Colonic mucosa (tissue), 4 donors: ENCODE results near the gene FGG. TPM values are rescaled to one million over a fixed set of nuclear protein-coding genes. Genes with fewer than 3 reads are reported as not detected.

Experiments used
- DNase-seq: peaks from one replicate; pipeline ENCODE4 v3.0.0-alpha.2; 2020
- H3K27ac ChIP-seq: fragments of 200-600 bp; one replicate; pipeline ENCODE4 v1.8.0; 2021
- H3K27me3 ChIP-seq: fragments of 200-600 bp; one replicate; pipeline ENCODE4 v1.8.0; 2021
- H3K36me3 ChIP-seq: fragments of 200-600 bp; one replicate; pipeline ENCODE4 v1.8.0; 2021
- H3K4me1 ChIP-seq: fragments of 200-600 bp; one replicate; pipeline ENCODE4 v1.8.0; 2021; ENCODE audit warnings: mild to moderate bottlenecking
- H3K4me3 ChIP-seq: fragments of 200-600 bp; one replicate; pipeline ENCODE4 v1.8.0; 2021
- H3K9ac ChIP-seq, 2 donors: one replicate each; pipeline ENCODE4 v1.7.0; 2013; ENCODE audit warnings: control low read depth in 2 of 2, low read depth in 2 of 2, low read length in 2 of 2
- H3K9me3 ChIP-seq: fragments of 200-600 bp; one replicate; pipeline ENCODE4 v1.8.0; 2021
- intact Hi-C: fragments of 100-400 bp; cut with DNase I; formaldehyde crosslinking; loops from one replicate; pipeline ENCODE4 v1.14.1; 2022
- total RNA-seq, 2 donors: library from RNA; stranded (reverse); fragmentation: NEBNext Ultra II Directional in 1 of 2; extraction: Animal tissue kit (Norgen Biotek cat#: 25700) in 1 of 2; gene quantifications; one replicate each; pipeline ENCODE4 v1.2.1, GENCODE V29; 2021
- TF ChIP-seq, protein P1 (sequence below): fragments of 200-600 bp; IDR thresholded peaks from one replicate; pipeline ENCODE4 v1.8.0; 2022; ENCODE audit warnings: antibody characterized with exemption, mild to moderate bottlenecking
- donor health status: healthy.
- donor health status: DM: no; HTN: no; CAD: no.
- donor health status: DM: no; HTN: no; CAD: no.

FGG gene
- total RNA-seq, 2 donors from 2014 or later, result 0.29 to 6.1 TPM

GRCh38 chr4:154577324-154577723 lies 35.1 kb downstream of the FGG start:
- H3K36me3 ChIP-seq, result no peaks in the 10 kb centered on the region
- no peak overlapping the region for H3K27ac ChIP-seq
- DNase-seq, result no peak
- no peaks in the 10 kb centered on the region for H3K9me3 ChIP-seq
- no peaks in the 10 kb centered on the region for H3K27me3 ChIP-seq
- H3K4me3 ChIP-seq, result no peak overlapping the region
- intact Hi-C loops, result no loop called here
- H3K9ac ChIP-seq, result no peak overlapping the region
- no peaks in the 10 kb centered on the region for H3K4me1 ChIP-seq
- TF ChIP-seq, protein P1, sequence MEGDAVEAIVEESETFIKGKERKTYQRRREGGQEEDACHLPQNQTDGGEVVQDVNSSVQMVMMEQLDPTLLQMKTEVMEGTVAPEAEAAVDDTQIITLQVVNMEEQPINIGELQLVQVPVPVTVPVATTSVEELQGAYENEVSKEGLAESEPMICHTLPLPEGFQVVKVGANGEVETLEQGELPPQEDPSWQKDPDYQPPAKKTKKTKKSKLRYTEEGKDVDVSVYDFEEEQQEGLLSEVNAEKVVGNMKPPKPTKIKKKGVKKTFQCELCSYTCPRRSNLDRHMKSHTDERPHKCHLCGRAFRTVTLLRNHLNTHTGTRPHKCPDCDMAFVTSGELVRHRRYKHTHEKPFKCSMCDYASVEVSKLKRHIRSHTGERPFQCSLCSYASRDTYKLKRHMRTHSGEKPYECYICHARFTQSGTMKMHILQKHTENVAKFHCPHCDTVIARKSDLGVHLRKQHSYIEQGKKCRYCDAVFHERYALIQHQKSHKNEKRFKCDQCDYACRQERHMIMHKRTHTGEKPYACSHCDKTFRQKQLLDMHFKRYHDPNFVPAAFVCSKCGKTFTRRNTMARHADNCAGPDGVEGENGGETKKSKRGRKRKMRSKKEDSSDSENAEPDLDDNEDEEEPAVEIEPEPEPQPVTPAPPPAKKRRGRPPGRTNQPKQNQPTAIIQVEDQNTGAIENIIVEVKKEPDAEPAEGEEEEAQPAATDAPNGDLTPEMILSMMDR, result no peak

DNA sequence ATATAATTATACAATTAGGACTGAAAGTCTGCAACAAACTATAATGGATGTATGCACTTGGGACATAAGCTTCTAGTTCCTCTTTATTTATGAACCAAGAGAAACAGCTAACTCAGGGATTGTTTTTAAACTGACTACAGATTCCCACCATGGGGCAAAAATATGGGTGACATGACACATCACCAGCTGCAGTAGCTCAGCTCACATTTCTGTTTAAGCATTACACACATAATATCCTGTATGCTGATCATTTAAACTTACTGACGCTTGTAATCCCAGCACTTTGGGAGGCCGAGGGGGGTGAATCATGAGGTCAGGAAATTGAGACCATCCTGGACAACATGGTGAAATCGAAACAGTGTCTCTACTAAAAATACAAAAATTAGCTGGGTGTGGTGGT lies 38.1 kb downstream of the FGG start:
- H3K27ac ChIP-seq, result no peak overlapping the region
- no peak overlapping the region for H3K4me3 ChIP-seq
- no peak overlapping the region for H3K9ac ChIP-seq
- DNase-seq, result no peak
- no peaks in the 10 kb centered on the region for H3K4me1 ChIP-seq
- TF ChIP-seq, protein P1, result no peak
- no peaks in the 10 kb centered on the region for H3K9me3 ChIP-seq
- H3K36me3 ChIP-seq, result no peaks in the 10 kb centered on the region
- no peaks in the 10 kb centered on the region for H3K27me3 ChIP-seq
- intact Hi-C loops, result no loop called here

DNA sequence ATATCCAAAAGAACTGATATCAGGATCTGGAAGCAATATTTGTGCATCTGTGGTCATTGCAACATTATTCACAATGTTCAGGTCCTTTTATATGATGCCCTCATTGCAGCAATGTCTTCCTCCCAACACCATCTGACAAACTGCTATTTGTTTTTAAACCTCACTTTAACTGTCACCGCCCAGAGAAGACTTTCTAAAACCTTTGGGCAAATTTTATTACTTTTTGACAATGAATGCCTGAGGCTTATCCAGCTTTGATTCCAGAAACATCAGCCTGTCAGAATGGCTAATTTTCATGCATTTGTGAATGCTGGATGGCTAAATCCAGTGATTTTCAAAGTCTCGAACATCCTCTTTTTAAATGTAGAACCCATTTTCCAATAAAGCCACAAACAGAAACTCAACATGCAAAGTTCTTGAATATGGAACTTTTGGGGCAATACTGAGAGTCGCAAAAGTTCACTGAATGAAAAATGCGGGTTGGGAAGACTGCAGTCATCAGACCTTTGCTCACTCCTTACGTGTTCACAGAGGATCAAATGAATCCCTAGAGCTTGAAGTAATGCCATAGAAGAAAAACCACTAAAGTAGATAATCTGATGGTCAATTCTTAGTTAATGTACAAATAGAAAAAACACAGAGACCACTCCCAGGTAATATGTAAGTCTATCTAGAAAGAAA lies 39.1 kb downstream of the FGG start:
- no peak overlapping the region for H3K27ac ChIP-seq
- intact Hi-C loops, result no loop called here
- no peaks in the 10 kb centered on the region for H3K27me3 ChIP-seq
- TF ChIP-seq, protein P1, result no peak
- no peak overlapping the region for H3K4me3 ChIP-seq
- H3K4me1 ChIP-seq, result no peaks in the 10 kb centered on the region
- no peak for DNase-seq
- H3K9me3 ChIP-seq, result no peaks in the 10 kb centered on the region
- H3K9ac ChIP-seq, result no peak overlapping the region
- H3K36me3 ChIP-seq, result no peaks in the 10 kb centered on the region

DNA sequence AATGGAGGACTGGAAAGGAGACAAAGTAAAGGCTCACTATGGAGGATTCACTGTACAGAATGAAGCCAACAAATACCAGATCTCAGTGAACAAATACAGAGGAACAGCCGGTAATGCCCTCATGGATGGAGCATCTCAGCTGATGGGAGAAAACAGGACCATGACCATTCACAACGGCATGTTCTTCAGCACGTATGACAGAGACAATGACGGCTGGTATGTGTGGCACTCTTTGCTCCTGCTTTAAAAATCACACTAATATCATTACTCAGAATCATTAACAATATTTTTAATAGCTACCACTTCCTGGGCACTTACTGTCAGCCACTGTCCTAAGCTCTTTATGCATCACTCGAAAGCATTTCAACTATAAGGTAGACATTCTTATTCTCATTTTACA lies 42.9 kb downstream of the FGG start:
- TF ChIP-seq, protein P1, result no peak
- intact Hi-C loops, result no loop called here
- Histone ChIP-seq H3K9me3 (no peaks in the 10 kb centered on the region), H3K36me3 (no peaks in the 10 kb centered on the region), H3K9ac (no peak overlapping the region), H3K4me3 (no peak overlapping the region), H3K4me1 (no peaks in the 10 kb centered on the region), H3K27ac (no peak overlapping the region), H3K27me3 (no peaks in the 10 kb centered on the region)
- no peak for DNase-seq

GRCh38 chr4:154569028-154569427 lies 43.4 kb downstream of the FGG start:
- no peaks in the 10 kb centered on the region for H3K9me3 ChIP-seq
- no peaks in the 10 kb centered on the region for H3K27me3 ChIP-seq
- intact Hi-C loops, result no loop called here

More at GRCh38 chr4:154569028-154569427, 43.4 kb downstream of the FGG start:
- H3K36me3 ChIP-seq, result no peaks in the 10 kb centered on the region
- no peaks in the 10 kb centered on the region for H3K4me1 ChIP-seq
- TF ChIP-seq, protein P1, result no peak
- no peak overlapping the region for H3K27ac ChIP-seq
- no peak for DNase-seq
- H3K4me3 ChIP-seq, result no peak overlapping the region
- no peak overlapping the region for H3K9ac ChIP-seq
